Fibroblast of skin of left biceps (primary cell): ENCODE measurements around the gene DPH2.

ENCODE experiments used
- DNase-seq, 2 experiments: peaks; one replicate each; pipeline ENCODE4 v3.0.0-alpha.2; 2013; ENCODE audit warnings: low read depth in 2 of 2

Gene DPH2, protein sequence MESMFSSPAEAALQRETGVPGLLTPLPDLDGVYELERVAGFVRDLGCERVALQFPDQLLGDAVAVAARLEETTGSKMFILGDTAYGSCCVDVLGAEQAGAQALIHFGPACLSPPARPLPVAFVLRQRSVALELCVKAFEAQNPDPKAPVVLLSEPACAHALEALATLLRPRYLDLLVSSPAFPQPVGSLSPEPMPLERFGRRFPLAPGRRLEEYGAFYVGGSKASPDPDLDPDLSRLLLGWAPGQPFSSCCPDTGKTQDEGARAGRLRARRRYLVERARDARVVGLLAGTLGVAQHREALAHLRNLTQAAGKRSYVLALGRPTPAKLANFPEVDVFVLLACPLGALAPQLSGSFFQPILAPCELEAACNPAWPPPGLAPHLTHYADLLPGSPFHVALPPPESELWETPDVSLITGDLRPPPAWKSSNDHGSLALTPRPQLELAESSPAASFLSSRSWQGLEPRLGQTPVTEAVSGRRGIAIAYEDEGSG

DNA sequence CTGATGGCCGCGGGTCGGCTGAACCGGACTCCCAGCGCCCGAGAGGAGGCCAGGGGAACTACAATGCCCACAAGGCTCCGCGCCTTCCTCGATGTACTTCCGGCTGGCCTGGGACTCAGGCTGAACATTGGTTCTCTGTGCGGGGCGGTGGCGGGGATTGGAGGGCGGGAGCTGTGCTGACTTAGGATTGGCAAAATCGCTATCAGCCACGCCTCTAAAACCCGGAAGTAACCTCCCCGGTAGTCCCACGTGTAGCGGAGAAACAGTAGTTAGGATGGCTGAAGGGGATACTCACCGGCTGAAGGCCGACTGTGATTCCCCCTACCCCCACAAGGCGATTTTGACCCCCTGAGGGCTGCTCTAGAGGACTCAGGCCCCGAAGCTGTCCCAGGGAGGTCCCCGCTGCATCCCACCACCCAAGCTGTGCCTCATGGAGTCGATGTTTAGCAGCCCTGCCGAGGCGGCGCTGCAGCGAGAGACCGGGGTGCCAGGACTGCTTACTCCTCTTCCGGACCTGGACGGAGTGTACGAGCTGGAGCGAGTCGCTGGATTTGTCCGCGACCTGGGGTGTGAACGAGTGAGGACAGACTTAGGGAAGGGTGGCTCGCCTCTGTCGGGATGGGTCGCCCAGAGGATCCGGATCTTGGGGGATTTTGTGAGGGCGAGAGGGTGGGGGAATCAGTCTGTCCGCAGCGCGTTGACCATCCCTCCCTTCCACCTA is at the start of gene DPH2:
DPH2 (plus strand) TSS at position 265 of the 721 bp plus-strand sequence; CDS start at position 431, 166 bp downstream.
- peak; percentile 87 to 89 for DNase-seq

DNA sequence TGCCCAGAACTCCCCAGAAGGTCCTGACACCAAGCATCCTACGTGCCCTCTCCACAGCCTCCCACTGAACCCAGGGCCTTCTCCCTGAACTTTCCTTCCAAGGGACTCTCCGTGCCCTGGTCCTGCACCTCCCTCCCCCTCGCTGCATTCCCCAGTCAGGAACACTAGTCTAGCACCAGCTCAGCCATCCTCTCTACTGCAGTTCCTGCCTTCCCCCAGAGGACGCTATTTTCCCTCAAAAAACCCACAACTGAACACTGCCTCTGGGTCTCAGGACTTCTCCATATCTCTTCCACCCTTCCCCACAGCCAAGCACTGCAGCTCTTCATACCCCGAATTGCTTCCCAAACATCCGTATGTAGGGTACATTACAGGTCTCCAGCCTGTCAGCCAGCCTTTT is 48.8 kb upstream of the DPH2 start:
- DNase-seq = no peak

DNA sequence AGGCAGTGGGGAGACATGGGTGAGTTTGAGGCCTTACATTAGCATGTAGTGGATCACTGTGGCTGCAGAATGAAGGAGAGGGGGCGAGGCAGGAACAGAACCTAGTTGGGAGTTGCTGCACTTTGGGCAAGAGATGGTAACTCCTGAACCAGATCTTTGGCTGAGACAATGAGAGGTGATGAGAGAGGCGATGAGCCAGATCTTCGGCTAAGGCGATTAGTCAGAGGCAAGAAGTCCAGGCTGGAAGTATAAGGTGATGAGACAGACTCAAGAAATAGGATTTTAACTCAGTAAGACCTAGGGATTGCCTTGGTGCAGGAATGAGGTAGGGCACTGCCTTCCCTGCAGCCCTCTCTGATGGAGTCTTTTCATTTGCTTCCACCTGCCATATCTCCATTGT is 45.3 kb upstream of the DPH2 start:
- no peak for DNase-seq

DNA sequence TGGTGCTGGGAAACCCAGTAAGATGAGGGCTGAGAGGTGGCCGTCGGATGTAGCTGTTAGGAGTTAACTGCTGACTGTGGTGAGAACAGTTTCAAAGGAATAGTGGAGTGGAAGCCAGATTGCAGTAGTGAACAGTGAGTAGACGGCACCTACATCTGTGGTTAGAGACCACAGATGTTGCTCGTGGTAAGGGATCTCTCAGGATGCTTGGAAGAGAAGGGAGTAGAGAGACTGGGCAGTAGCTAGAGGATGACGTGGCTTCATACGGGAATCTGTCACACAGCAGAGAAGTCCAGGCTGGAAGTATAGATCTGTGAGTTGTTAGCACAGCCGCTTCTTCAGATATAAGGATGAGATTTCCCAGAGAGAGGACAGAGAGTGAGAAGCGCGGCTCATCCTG is 44.0 kb upstream of the DPH2 start:
- no peak for DNase-seq

DNA sequence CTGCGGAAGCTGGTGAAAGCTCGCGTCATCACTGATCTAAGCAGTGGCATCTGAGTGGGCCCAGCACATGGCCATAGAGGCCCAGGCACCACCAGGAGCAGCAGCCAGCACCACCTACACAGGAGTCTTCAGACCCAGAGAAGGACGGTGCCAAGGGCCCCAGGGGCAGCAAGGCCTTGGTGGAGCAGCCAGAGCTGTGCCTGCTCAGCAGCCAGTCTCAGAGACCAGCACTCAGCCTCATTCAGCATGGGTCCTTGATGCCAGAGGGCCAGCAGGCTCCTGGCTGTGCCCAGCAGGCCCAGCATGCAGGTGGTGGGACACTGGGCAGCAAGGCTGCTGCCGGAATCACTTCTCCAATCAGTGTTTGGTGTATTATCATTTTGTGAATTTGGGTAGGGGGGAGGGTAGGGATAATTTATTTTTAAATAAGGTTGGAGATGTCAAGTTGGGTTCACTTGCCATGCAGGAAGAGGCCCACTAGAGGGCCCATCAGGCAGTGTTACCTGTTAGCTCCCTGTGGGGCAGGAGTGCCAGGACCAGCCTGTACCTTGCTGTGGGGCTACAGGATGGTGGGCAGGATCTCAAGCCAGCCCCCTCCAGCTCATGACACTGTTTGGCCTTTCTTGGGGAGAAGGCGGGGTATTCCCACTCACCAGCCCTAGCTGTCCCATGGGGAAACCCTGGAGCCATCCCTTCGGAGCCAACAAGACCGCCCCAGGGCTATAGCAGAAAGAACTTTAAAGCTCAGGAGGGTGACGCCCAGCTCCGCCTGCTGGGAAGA is 39.5 kb upstream of the DPH2 start:
- no peak for DNase-seq

GRCh38 chr1:43930949-43931275 is 38.9 kb upstream of the DPH2 start:
- no peak for DNase-seq

DNA sequence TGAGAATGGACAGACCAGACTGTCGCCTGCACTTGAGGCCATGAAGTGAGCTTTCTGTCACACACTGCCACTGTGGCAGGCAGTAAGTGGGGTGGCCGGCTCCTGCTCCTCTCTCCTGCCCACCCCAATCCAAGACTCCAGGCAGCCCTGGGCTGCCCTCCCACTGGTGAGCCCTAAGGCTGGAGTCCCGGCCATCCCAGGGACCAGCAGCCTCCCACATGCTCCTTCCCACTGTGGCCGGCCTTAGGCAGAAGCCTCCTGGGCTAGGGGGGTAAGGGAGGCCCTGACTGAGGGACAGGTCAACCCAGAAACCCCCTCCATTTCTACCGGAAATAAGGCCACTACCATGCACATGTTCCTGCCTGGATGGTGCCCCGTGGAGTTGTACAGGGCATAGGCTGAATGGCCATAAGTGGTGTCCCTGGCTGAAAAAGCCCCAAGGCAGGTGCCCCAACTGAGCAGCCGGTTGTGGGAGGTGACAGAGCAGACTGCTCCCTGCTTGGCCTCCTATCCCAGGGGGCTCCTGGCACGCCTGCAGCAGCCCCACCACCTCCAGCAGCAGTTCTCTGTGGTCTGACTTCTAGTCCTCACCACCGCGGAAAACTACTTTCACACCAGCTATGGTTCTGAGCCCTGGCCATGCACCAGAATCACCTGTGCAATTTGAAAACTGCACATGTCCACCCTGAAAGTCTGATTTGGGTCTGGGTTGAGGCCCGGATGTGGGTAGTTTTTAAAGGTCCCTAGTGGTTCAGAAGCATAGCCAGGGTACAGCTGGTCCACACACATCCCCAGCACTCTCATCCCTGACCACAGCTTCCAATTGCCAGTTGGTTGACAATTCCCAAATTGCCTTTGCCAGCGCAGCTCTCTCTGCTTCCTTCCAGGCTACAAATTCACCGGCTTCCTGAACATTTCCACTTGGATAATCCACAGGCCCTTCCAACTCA is 37.8 kb upstream of the DPH2 start:
- no peak for DNase-seq

GRCh38 chr1:43932786-43933385 is 36.9 kb upstream of the DPH2 start:
- peak in 1 of 2 experiments; percentile 19 for DNase-seq

DNA sequence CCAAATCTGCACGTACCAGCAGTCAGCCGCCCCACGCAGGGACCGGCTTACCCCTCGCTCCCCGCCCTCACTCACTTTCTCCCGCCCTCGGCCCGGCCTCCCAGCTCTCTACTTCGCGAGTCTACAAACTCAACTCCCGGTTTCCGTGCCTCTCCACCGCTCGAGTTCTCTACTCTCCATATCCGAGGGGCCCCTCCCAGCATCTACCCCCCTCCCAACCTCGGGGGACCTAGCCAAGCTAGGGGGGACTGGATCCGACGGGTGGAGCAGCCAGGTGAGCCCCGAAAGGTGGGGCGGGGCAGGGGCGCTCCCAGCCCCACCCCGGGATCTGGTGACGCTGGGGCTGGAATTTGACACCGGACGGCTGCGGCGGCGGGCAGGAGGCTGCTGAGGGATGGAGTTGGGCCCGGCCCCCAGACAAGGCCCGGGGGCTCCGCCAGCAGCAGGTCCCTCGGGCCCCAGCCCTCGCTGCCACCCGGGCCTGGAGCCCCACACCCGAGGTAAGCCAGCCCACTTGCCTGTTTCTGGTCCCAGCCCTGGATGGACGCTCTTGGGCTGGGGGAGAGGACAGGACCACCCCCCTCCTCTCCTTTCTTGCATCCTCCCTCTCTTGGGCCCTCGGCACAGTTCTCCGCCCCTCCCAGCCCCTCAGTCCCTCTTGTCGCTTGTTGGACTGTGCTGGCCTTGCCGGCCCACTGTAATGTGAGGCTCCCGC is 36.3 kb upstream of the DPH2 start, which contains the start of gene ARTN:
ARTN (plus strand) TSS at position 416 of the 715 bp plus-strand sequence. CDS start 1,856 bp downstream, outside the sequence.
- DNase-seq = no peak

- DNase-seq = peak in 1 of 2 experiments; percentile 18
Observed at GRCh38 chr1:43934101-43934985, 35.5 kb upstream of the DPH2 start.

DNA sequence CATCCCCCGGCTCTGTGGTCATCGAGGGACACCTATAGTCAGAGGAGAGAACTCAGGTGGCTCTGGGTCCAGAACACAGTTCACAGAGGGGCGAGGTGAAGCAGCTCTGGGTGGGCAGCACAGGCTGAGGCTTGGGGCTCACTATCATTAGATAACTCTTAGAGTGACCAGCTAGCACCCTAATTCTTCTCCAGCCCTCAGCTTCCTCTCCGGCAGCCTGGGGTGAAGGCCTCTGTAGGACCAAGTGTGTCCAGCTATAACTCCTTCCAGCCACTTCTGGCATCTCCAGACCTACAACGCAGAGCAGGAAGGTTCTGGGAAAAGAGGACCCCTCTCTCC is 34.9 kb upstream of the DPH2 start:
- no peak for DNase-seq

GRCh38 chr1:43935711-43936427 is 33.9 kb upstream of the DPH2 start:
- DNase-seq = no peak

DNA sequence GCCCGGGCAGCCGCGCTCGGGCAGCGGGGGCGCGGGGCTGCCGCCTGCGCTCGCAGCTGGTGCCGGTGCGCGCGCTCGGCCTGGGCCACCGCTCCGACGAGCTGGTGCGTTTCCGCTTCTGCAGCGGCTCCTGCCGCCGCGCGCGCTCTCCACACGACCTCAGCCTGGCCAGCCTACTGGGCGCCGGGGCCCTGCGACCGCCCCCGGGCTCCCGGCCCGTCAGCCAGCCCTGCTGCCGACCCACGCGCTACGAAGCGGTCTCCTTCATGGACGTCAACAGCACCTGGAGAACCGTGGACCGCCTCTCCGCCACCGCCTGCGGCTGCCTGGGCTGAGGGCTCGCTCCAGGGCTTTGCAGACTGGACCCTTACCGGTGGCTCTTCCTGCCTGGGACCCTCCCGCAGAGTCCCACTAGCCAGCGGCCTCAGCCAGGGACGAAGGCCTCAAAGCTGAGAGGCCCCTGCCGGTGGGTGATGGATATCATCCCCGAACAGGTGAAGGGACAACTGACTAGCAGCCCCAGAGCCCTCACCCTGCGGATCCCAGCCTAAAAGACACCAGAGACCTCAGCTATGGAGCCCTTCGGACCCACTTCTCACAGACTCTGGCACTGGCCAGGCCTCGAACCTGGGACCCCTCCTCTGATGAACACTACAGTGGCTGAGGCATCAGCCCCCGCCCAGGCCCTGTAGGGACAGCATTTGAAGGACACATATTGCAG is 33.2 kb upstream of the DPH2 start:
- DNase-seq = no peak

- DNase-seq = no peak
Observed at GRCh38 chr1:43937179-43937865, 32.5 kb upstream of the DPH2 start.

DNA sequence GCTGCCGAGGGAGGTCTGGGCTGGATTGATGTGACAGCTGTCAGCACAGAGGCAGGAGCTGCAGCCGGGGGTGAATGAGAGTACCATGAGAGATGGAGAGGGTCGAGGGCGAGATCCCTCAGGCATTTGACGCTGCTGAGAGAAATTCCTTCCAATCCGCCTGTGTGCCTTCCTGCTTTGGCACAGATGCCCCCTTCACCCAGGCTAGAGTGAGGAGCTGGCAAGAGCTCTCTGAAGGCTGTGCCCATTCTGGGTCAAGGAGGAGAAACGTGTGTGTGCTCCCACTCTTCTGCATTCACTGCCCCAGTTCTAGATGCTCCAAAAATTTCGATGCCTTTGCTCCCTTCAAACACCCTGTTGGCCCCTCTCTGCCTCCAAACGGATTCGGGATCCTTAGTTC is 31.4 kb upstream of the DPH2 start:
- no peak for DNase-seq

GRCh38 chr1:43938892-43939587 is 30.8 kb upstream of the DPH2 start:
- DNase-seq = no peak

- no peak for DNase-seq
Observed at GRCh38 chr1:43942411-43942810, 27.4 kb upstream of the DPH2 start.
